SIG-M5 (cell line): ENCODE results near the gene MYH13.

Experiments used
- DNase-seq: peaks from one replicate; lab custom pipeline; 2025; lab: John Stamatoyannopoulos, UW

MYH13 gene

DNA sequence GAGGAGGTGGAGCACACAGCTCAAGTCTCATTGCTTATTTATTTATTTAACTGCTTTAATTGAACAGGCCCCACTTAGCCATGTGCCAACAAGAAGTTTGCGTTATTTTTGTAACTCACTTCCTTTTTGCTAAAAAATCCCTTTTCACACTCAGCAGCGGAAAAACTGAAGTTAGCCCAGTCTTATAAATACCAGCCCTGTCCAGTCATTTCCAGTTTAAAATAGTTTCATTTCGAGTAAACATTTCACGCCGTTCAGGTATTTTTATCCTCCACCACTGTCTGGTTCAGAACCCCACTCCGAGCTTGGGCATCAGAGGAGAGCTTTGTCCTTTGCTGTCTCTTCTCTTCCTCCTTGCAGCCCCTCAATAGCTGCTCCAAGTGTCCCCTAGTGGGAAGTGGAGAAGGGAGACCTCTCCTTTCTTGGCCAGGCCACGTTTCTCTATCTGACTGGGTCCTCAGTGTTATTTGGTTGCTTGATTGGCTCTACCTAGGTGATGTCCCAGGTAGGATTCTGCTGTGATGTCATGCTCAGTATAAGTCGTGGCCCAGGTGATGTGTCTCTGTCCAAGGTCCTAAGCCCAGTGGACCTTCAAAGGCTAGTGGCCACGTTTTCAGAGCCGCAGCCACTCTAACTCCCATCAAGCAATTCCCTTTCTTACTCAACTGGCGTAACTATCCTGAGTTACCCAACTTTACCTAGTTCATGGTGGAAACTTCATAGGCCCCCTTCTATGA, 121.4 kb downstream of the MYH13 start:
- no peak for DNase-seq
